ENCODE measurements around the gene DIP2C.

The DIP2C gene

DNA sequence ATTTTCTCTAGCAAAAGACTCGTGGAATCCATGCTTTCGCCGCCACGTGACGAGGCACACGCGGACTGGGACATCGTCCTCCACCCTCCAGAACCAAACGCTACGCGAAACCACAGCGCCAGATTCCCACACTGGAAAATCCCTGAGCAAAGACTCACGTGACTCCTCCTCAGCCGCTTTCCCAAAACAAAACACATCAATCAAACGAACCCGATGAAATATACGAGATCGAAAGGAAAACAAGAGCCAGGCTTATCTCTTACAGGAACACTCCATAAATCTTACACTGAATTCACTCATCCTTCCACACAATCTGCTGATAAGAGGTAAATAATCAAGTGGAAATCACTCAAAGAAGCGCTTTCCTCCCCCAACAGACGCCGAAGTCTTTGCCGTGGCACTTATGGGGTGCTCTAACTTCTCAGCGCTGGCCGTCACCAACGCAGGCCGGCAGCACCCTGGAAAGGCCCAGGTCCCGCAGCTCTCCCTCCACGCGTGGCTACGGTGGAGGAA, 23.8 kb downstream of the DIP2C start:
- Histone ChIP-seq H3K4me2 (ENCODE audit: insufficient read depth, low read length) (no peak overlapping the region), H3K27me3 (ENCODE audit: insufficient read depth, low read length, poor library complexity) (peaks cover 9% of the 10 kb centered on the region), H3K4me1 (ENCODE audit: insufficient read depth, low read length) (no peaks in the 10 kb centered on the region), H3K79me2 (ENCODE audit: insufficient read depth, low read length) (no peaks in the 10 kb centered on the region), H3K27ac (ENCODE audit: low read length) (no peak overlapping the region), H2AFZ (ENCODE audit: low read depth, low read length) (no peak overlapping the region), H3K4me3 (ENCODE audit: low read depth in 1 of 2, low read length in 2 of 2) (no peak overlapping the region), H4K20me1 (ENCODE audit: insufficient read depth, low read length) (peaks cover 3% of the 10 kb centered on the region), H3K36me3 (ENCODE audit: insufficient read depth, low read length) (no peaks in the 10 kb centered on the region), H3K9ac (ENCODE audit: low read depth, low read length) (no peak overlapping the region), H3K9me3 (ENCODE audit: insufficient read depth, low read length, severe bottlenecking) (peaks cover 10% of the 10 kb centered on the region)
- TF ChIP-seq EZH2 (IDR thresholded peaks at IDR 0.05; ENCODE audit: borderline replicate concordance, low read depth, low read length, severe bottlenecking) = no peak
- TF ChIP-seq, protein P1, sequence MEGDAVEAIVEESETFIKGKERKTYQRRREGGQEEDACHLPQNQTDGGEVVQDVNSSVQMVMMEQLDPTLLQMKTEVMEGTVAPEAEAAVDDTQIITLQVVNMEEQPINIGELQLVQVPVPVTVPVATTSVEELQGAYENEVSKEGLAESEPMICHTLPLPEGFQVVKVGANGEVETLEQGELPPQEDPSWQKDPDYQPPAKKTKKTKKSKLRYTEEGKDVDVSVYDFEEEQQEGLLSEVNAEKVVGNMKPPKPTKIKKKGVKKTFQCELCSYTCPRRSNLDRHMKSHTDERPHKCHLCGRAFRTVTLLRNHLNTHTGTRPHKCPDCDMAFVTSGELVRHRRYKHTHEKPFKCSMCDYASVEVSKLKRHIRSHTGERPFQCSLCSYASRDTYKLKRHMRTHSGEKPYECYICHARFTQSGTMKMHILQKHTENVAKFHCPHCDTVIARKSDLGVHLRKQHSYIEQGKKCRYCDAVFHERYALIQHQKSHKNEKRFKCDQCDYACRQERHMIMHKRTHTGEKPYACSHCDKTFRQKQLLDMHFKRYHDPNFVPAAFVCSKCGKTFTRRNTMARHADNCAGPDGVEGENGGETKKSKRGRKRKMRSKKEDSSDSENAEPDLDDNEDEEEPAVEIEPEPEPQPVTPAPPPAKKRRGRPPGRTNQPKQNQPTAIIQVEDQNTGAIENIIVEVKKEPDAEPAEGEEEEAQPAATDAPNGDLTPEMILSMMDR (IDR thresholded peaks at IDR 0.05; ENCODE audit: borderline replicate concordance, extremely low read depth, low read length, poor library complexity, severe bottlenecking) = no peak
- ATAC-seq (ENCODE audit: insufficient read depth, low read depth) (no peak), DNase-seq (no peak)

DNA sequence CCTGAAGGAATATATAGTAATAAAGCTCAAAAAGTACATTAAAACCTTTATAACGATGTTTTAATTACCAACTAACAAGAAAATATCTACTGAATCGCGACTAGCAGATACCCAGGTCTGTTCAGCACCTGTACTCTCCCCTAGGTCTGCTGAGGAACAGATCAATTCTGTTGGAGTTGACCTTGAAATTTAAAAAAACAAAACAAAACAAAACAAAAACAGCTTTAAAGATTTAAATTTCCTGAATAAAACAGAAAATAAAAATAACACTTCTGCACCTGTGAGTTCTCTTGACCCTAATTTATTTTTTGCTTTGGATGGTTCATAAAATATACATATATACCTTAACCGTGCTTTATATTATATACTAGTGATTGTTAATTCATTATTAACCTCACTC, 24.6 kb downstream of the DIP2C start:
- no peak for DNase-seq
- no peak for TF ChIP-seq EZH2 (IDR thresholded peaks at IDR 0.05; ENCODE audit: borderline replicate concordance, low read depth, low read length, severe bottlenecking)
- TF ChIP-seq, protein P1 (IDR thresholded peaks at IDR 0.05; ENCODE audit: borderline replicate concordance, extremely low read depth, low read length, poor library complexity, severe bottlenecking) = no peak
- Histone ChIP-seq H3K27ac (ENCODE audit: low read length) (no peak overlapping the region), H3K36me3 (ENCODE audit: insufficient read depth, low read length) (no peaks in the 10 kb centered on the region), H3K4me2 (ENCODE audit: insufficient read depth, low read length) (no peak overlapping the region), H3K79me2 (ENCODE audit: insufficient read depth, low read length) (no peaks in the 10 kb centered on the region), H3K9ac (ENCODE audit: low read depth, low read length) (no peak overlapping the region), H2AFZ (ENCODE audit: low read depth, low read length) (no peak overlapping the region), H3K4me1 (ENCODE audit: insufficient read depth, low read length) (no peaks in the 10 kb centered on the region), H3K27me3 (ENCODE audit: insufficient read depth, low read length, poor library complexity) (peaks cover 13% of the 10 kb centered on the region), H4K20me1 (ENCODE audit: insufficient read depth, low read length) (peaks cover 3% of the 10 kb centered on the region), H3K4me3 (ENCODE audit: low read depth in 1 of 2, low read length in 2 of 2) (no peak overlapping the region), H3K9me3 (ENCODE audit: insufficient read depth, low read length, severe bottlenecking) (peaks cover 7% of the 10 kb centered on the region)
- ATAC-seq (ENCODE audit: insufficient read depth, low read depth) = no peak

DNA sequence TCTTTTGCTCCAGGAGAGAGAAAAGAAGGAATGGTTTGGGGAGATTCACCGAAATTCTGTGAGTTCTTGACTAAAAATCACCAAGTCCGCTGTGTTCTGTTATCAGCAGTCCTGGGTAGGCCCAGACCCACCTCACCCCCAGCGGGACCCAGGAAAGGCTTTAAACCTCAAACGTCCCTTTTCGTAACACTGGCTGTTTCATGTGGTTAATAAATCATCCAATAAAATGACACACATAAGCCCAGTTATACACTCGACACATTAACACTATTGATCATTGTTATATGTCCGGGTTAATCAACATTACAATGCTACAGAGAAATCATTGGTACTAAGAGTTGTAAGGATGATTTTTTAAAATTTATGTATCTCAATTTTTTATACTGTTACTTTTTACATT, 25.2 kb downstream of the DIP2C start:
- no peak overlapping the region for H3K9ac ChIP-seq (ENCODE audit: low read depth, low read length)
- TF ChIP-seq EZH2 (IDR thresholded peaks at IDR 0.05; ENCODE audit: borderline replicate concordance, low read depth, low read length, severe bottlenecking) = no peak
- TF ChIP-seq, protein P1 (IDR thresholded peaks at IDR 0.05; ENCODE audit: borderline replicate concordance, extremely low read depth, low read length, poor library complexity, severe bottlenecking) = no peak
- H3K27me3 ChIP-seq (ENCODE audit: insufficient read depth, low read length, poor library complexity) = peaks cover 13% of the 10 kb centered on the region
- no peaks in the 10 kb centered on the region for H3K79me2 ChIP-seq (ENCODE audit: insufficient read depth, low read length)
- H2AFZ ChIP-seq (ENCODE audit: low read depth, low read length) = no peak overlapping the region
- H3K27ac ChIP-seq (ENCODE audit: low read length) = no peak overlapping the region
- H3K4me1 ChIP-seq (ENCODE audit: insufficient read depth, low read length) = no peaks in the 10 kb centered on the region
- H3K4me2 ChIP-seq (ENCODE audit: insufficient read depth, low read length) = no peak overlapping the region
- peaks cover 3% of the 10 kb centered on the region for H4K20me1 ChIP-seq (ENCODE audit: insufficient read depth, low read length)
- ATAC-seq (ENCODE audit: insufficient read depth, low read depth) (no peak), DNase-seq (no peak)
- H3K4me3 ChIP-seq (ENCODE audit: low read depth in 1 of 2, low read length in 2 of 2) = no peak overlapping the region
- peaks cover 7% of the 10 kb centered on the region for H3K9me3 ChIP-seq (ENCODE audit: insufficient read depth, low read length, severe bottlenecking)
- H3K36me3 ChIP-seq (ENCODE audit: insufficient read depth, low read length) = no peaks in the 10 kb centered on the region

DNA sequence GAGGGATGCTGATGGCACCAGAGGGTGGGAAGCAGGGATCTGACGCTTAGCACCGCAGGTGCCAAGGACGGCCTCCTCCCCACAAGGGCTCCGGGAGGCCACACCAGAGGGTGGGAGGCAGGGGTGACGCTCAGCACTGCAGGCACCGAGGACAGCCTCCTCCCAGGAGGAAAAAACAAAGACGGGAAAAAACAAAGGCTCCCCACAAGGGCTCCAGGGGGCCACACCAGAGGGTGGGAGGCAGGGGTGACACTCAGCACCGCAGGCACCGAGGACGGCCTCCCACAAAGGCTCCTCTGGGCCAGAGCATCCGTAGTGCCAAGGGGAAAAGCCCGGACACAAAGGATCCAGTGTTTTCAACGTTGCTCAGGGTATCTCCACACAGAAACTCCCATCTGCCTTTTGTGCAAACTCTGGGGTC, 25.6 kb downstream of the DIP2C start:
- Histone ChIP-seq H3K27ac (ENCODE audit: low read length) (no peak overlapping the region), H3K36me3 (ENCODE audit: insufficient read depth, low read length) (no peaks in the 10 kb centered on the region), H3K27me3 (ENCODE audit: insufficient read depth, low read length, poor library complexity) (peaks cover 13% of the 10 kb centered on the region), H3K4me3 (ENCODE audit: low read depth in 1 of 2, low read length in 2 of 2) (no peak overlapping the region), H3K4me2 (ENCODE audit: insufficient read depth, low read length) (no peak overlapping the region), H3K79me2 (ENCODE audit: insufficient read depth, low read length) (no peaks in the 10 kb centered on the region), H3K4me1 (ENCODE audit: insufficient read depth, low read length) (no peaks in the 10 kb centered on the region), H2AFZ (ENCODE audit: low read depth, low read length) (no peak overlapping the region), H3K9me3 (ENCODE audit: insufficient read depth, low read length, severe bottlenecking) (peaks cover 7% of the 10 kb centered on the region), H3K9ac (ENCODE audit: low read depth, low read length) (no peak overlapping the region), H4K20me1 (ENCODE audit: insufficient read depth, low read length) (peaks cover 3% of the 10 kb centered on the region)
- no peak for DNase-seq
- ATAC-seq (ENCODE audit: insufficient read depth, low read depth) = no peak
- TF ChIP-seq, protein P1 (IDR thresholded peaks at IDR 0.05; ENCODE audit: borderline replicate concordance, extremely low read depth, low read length, poor library complexity, severe bottlenecking) = no peak
- TF ChIP-seq EZH2 (IDR thresholded peaks at IDR 0.05; ENCODE audit: borderline replicate concordance, low read depth, low read length, severe bottlenecking) = no peak

All from DND-41 (cell line).